Mesenchymal stem cell (in vitro differentiated cells and primary cell): ENCODE measurements around the gene AGPAT4.

ENCODE experiments used
- DNase-seq: peaks from one replicate; pipeline ENCODE4 v3.0.0-alpha.2; 2013
- H2AFZ ChIP-seq: one replicate; pipeline ENCODE4 v1.6.1; 2013; ENCODE audit warnings: low read depth, mild to moderate bottlenecking, control low read depth, inconsistent platforms, low read length, moderate library complexity
- H2AK5ac ChIP-seq: 2 replicates; pipeline ENCODE4 v1.6.1; 2013; ENCODE audit warnings: low read length, moderate library complexity, mild to moderate bottlenecking, inconsistent platforms; ENCODE audit not compliant: severe bottlenecking
- H2BK120ac ChIP-seq: one replicate; pipeline ENCODE4 v1.6.1; 2013; ENCODE audit warnings: low read depth, mild to moderate bottlenecking, inconsistent platforms, low read length, moderate library complexity
- H2BK12ac ChIP-seq, 2 experiments: one replicate each; pipeline ENCODE4 v1.6.1; 2013; ENCODE audit warnings: inconsistent platforms in 2 of 2, low read length in 2 of 2, mild to moderate bottlenecking in 2 of 2, moderate library complexity in 2 of 2, control low read depth in 1 of 2
- H2BK15ac ChIP-seq: one replicate; pipeline ENCODE4 v1.6.1; 2013; ENCODE audit warnings: mild to moderate bottlenecking, low read depth, inconsistent platforms; ENCODE audit not compliant: poor library complexity, severe bottlenecking
- H2BK5ac ChIP-seq: 2 replicates; pipeline ENCODE4 v1.6.1; 2013; ENCODE audit warnings: low read depth, mild to moderate bottlenecking, low read length, control low read depth, inconsistent platforms; ENCODE audit not compliant: poor library complexity, severe bottlenecking
- H3K14ac ChIP-seq, 2 experiments: one replicate each; pipeline ENCODE4 v1.6.1; 2013; ENCODE audit warnings: inconsistent platforms in 2 of 2, low read length in 2 of 2, control low read depth in 1 of 2, mild to moderate bottlenecking in 1 of 2, moderate library complexity in 1 of 2
- H3K18ac ChIP-seq, 2 experiments: one replicate each; pipeline ENCODE4 v1.6.1; 2013; ENCODE audit warnings: inconsistent platforms in 2 of 2, low read length in 2 of 2, control low read depth in 1 of 2, low read depth in 1 of 2, mild to moderate bottlenecking in 1 of 2
- H3K23ac ChIP-seq, 2 experiments: one replicate each; pipeline ENCODE4 v1.6.1; 2013; ENCODE audit warnings: inconsistent platforms in 2 of 2, low read length in 2 of 2, mild to moderate bottlenecking in 2 of 2, moderate library complexity in 2 of 2, control low read depth in 1 of 2
- H3K27ac ChIP-seq: 2 replicates; pipeline ENCODE4 v1.5.1; 2013; ENCODE audit warnings: mild to moderate bottlenecking, moderate library complexity, low read length, control low read depth, inconsistent platforms; ENCODE audit not compliant: poor library complexity, severe bottlenecking
- H3K27me3 ChIP-seq, 2 experiments: 2 replicates each; pipeline versions ENCODE4 v1.6.1 to v1.7.0; 2013; ENCODE audit warnings: low read length in 2 of 2, mild to moderate bottlenecking in 2 of 2, moderate library complexity in 2 of 2, control low read depth in 1 of 2, inconsistent platforms in 1 of 2; ENCODE audit not compliant: control insufficient read depth in 1 of 2, insufficient read depth in 1 of 2
- H3K36me3 ChIP-seq, 2 experiments: 2 replicates each; pipeline versions ENCODE4 v1.6.1 to v1.7.0; 2013; ENCODE audit warnings: low read length in 2 of 2, control low read depth in 1 of 2, inconsistent platforms in 1 of 2, low read depth in 1 of 2, mild to moderate bottlenecking in 1 of 2; ENCODE audit not compliant: insufficient read depth in 2 of 2, control insufficient read depth in 1 of 2
- H3K4ac ChIP-seq, 2 experiments: one replicate each; pipeline ENCODE4 v1.6.1; 2013; ENCODE audit warnings: inconsistent platforms in 2 of 2, low read length in 2 of 2, mild to moderate bottlenecking in 2 of 2, moderate library complexity in 2 of 2, control low read depth in 1 of 2, low read depth in 1 of 2
- H3K4me1 ChIP-seq: 2 replicates; pipeline ENCODE4 v1.6.1; 2013; ENCODE audit warnings: low read depth, low read length, control low read depth; ENCODE audit not compliant: control insufficient read depth, insufficient read depth
- H3K4me2 ChIP-seq: 2 replicates; pipeline ENCODE4 v1.6.1; 2013; ENCODE audit warnings: low read length, mild to moderate bottlenecking, inconsistent platforms; ENCODE audit not compliant: poor library complexity, severe bottlenecking
- H3K4me3 ChIP-seq, 2 experiments: 2 replicates each; pipeline versions ENCODE4 v1.5.1 to v1.7.0; 2013; ENCODE audit warnings: low read length in 2 of 2, mild to moderate bottlenecking in 2 of 2, control low read depth in 1 of 2, low read depth in 1 of 2; ENCODE audit not compliant: insufficient read depth in 1 of 2
- H3K79me1 ChIP-seq: replicated peaks from 2 replicates; pipeline ENCODE4 v1.6.1; 2013; ENCODE audit warnings: mild to moderate bottlenecking, control low read depth, low read length, inconsistent platforms; ENCODE audit not compliant: poor library complexity, severe bottlenecking
- H3K9ac ChIP-seq: 2 replicates; pipeline ENCODE4 v1.7.0; 2013; ENCODE audit warnings: mild to moderate bottlenecking, low read length, moderate library complexity
- H3K9me3 ChIP-seq: 2 replicates; pipeline ENCODE4 v1.7.0; 2013; ENCODE audit warnings: mild to moderate bottlenecking, low read length; ENCODE audit not compliant: control insufficient read depth
- H4K8ac ChIP-seq: one replicate; pipeline ENCODE4 v1.6.1; 2013; ENCODE audit warnings: inconsistent platforms, mild to moderate bottlenecking, low read length, moderate library complexity
- H4K91ac ChIP-seq: one replicate; pipeline ENCODE4 v1.6.1; 2013; ENCODE audit warnings: mild to moderate bottlenecking, low read length, inconsistent platforms
- WGBS: methylation state at CpG from one replicate; pipeline ENCODE4 v1.1.7; 2013; ENCODE audit warnings: mixed read lengths; 5-methylcytosine and 5-hydroxymethylcytosine counted together

The AGPAT4 gene

GRCh38 chr6:161095916-161096315 lies 177.9 kb downstream of the AGPAT4 start:
- peaks cover 12 to 75% of the 10 kb centered on the region in 2 experiments for H3K36me3 ChIP-seq
- no peak overlapping the region for H2BK15ac ChIP-seq
- no peak overlapping the region for H2BK5ac ChIP-seq
- H3K18ac ChIP-seq: no peak overlapping the region
- no peak overlapping the region for H4K8ac ChIP-seq
- DNase-seq: no peak
- H3K4ac ChIP-seq: no peak overlapping the region
- no peak overlapping the region for H4K91ac ChIP-seq
- no peak overlapping the region for H2AFZ ChIP-seq
- no peaks in the 10 kb centered on the region for H3K79me1 ChIP-seq
- H2AK5ac ChIP-seq: no peak overlapping the region
- H3K9me3 ChIP-seq: no peaks in the 10 kb centered on the region
- H2BK120ac ChIP-seq: no peak overlapping the region
- H3K9ac ChIP-seq: no peak overlapping the region
- no peak overlapping the region for H3K27ac ChIP-seq
- no peak overlapping the region for H3K14ac ChIP-seq
- H3K27me3 ChIP-seq: no peaks in the 10 kb centered on the region
- no peak overlapping the region for H3K4me2 ChIP-seq
- no peak overlapping the region for H3K23ac ChIP-seq
- peaks cover 6% of the 10 kb centered on the region for H3K4me1 ChIP-seq
- no peak overlapping the region for H3K4me3 ChIP-seq
- no peak overlapping the region for H2BK12ac ChIP-seq

- DNase-seq: no peak
- H3K4me2 ChIP-seq: no peak overlapping the region
- H3K4ac ChIP-seq: no peak overlapping the region
- no peak overlapping the region for H2BK12ac ChIP-seq
- 74% methylated on average over 4 of the region's 5 CpGs for WGBS
- H2AFZ ChIP-seq: no peak overlapping the region
- H3K27ac ChIP-seq: no peak overlapping the region
- H2BK5ac ChIP-seq: no peak overlapping the region
- H4K91ac ChIP-seq: no peak overlapping the region
- H2BK15ac ChIP-seq: no peak overlapping the region
- no peaks in the 10 kb centered on the region for H3K27me3 ChIP-seq
- H3K18ac ChIP-seq: no peak overlapping the region
- no peak overlapping the region for H3K23ac ChIP-seq
- H3K4me3 ChIP-seq: no peak overlapping the region
- H4K8ac ChIP-seq: no peak overlapping the region
- no peak overlapping the region for H3K14ac ChIP-seq
- no peaks in the 10 kb centered on the region for H3K9me3 ChIP-seq
- no peak overlapping the region for H2AK5ac ChIP-seq
- peaks cover 4% of the 10 kb centered on the region for H3K4me1 ChIP-seq
- peaks cover 20 to 73% of the 10 kb centered on the region in 2 experiments for H3K36me3 ChIP-seq
- H3K79me1 ChIP-seq: peaks cover 5% of the 10 kb centered on the region
- H3K9ac ChIP-seq: no peak overlapping the region
- H2BK120ac ChIP-seq: no peak overlapping the region
These were observed 178.9 kb downstream of the AGPAT4 start for GRCh38 chr6:161094955-161095354.

GRCh38 chr6:161091972-161092701 lies 181.7 kb downstream of the AGPAT4 start:
- no peak overlapping the region for H2AK5ac ChIP-seq
- H3K23ac ChIP-seq: no peak overlapping the region
- no peak overlapping the region for H2BK120ac ChIP-seq
- H2AFZ ChIP-seq: no peak overlapping the region
- no peak overlapping the region for H3K27ac ChIP-seq
- peaks cover 5% of the 10 kb centered on the region for H3K79me1 ChIP-seq
- H2BK15ac ChIP-seq: no peak overlapping the region
- no peak overlapping the region for H2BK5ac ChIP-seq
- no peak overlapping the region for H3K14ac ChIP-seq
- no peak overlapping the region for H3K4me2 ChIP-seq
- no peaks in the 10 kb centered on the region for H3K4me1 ChIP-seq
- peaks cover 19 to 74% of the 10 kb centered on the region in 2 experiments for H3K36me3 ChIP-seq
- DNase-seq: peak; percentile 46
- no peak overlapping the region for H3K4ac ChIP-seq
- H4K8ac ChIP-seq: no peak overlapping the region
- no peaks in the 10 kb centered on the region for H3K9me3 ChIP-seq
- H4K91ac ChIP-seq: no peak overlapping the region
- H3K9ac ChIP-seq: no peak overlapping the region
- 88% methylated on average over 5 of the region's 6 CpGs for WGBS
- H3K27me3 ChIP-seq: no peaks in the 10 kb centered on the region
- H3K4me3 ChIP-seq: no peak overlapping the region
- no peak overlapping the region for H3K18ac ChIP-seq
- H2BK12ac ChIP-seq: no peak overlapping the region

- H3K27ac ChIP-seq: no peak overlapping the region
- DNase-seq: no peak
- H4K8ac ChIP-seq: no peak overlapping the region
- H3K23ac ChIP-seq: no peak overlapping the region
- no peak overlapping the region for H2AK5ac ChIP-seq
- WGBS: 98% methylated on average over 4 of the region's 4 CpGs
- H3K79me1 ChIP-seq: peaks cover 5% of the 10 kb centered on the region
- no peak overlapping the region for H3K4ac ChIP-seq
- no peaks in the 10 kb centered on the region for H3K4me1 ChIP-seq
- H3K4me2 ChIP-seq: no peak overlapping the region
- no peak overlapping the region for H3K18ac ChIP-seq
- H3K14ac ChIP-seq: no peak overlapping the region
- H3K9me3 ChIP-seq: no peaks in the 10 kb centered on the region
- H2BK120ac ChIP-seq: no peak overlapping the region
- H2BK12ac ChIP-seq: no peak overlapping the region
- peaks cover 19 to 80% of the 10 kb centered on the region in 2 experiments for H3K36me3 ChIP-seq
- H3K9ac ChIP-seq: no peak overlapping the region
- H2BK5ac ChIP-seq: no peak overlapping the region
- no peak overlapping the region for H2AFZ ChIP-seq
- H4K91ac ChIP-seq: no peak overlapping the region
- no peak overlapping the region for H2BK15ac ChIP-seq
- no peaks in the 10 kb centered on the region for H3K27me3 ChIP-seq
- no peak overlapping the region for H3K4me3 ChIP-seq
These were observed 182.7 kb downstream of the AGPAT4 start for GRCh38 chr6:161091151-161091550.
